Prostate gland (tissue), 2 donors: Measurements from ENCODE around the gene GDPGP1.

Experiments used
- POLR2AphosphoS5 ChIP-seq: sonication (generic); formaldehyde crosslinking; IDR thresholded peaks from one replicate; pipeline ENCODE4 v1.6.1; 2017; ENCODE audit warnings: antibody characterized with exemption
- TF ChIP-seq, protein P1 (sequence below), 4 experiments: fragments of 200-600 bp in 2 of 4; fragments of 450-650 bp in 2 of 4; sonication (generic) in 2 of 4; IDR thresholded peaks; 1 replicate in 3 of 4; 2 replicates in 1 of 4; pipeline ENCODE4 v1.5.1; 2016 to 2019; ENCODE audit warnings: antibody characterized with exemption in 4 of 4, mild to moderate bottlenecking in 2 of 4, moderate library complexity in 2 of 4

DNA sequence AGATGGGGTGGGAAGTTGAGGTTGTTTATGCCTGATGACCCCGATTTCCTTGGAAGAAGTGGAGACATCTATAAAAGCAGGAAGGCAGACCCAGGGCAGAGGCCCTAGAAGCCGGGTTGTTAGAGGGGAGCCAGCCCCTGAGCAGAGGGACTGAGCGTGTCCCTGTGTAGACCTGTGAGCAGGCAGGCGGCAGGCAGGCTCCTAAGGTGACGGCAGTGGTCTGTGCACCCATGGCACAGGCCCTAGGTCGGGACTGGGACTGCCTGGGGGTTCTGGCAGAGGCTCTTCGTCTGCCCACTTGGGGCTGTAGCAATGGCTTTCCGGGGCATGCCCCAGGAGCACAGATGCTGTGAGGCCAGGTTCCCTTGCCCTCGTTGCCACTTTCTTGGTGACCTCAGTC lies 23.0 kb upstream of the GDPGP1 start:
- no peak for TF ChIP-seq POLR2AphosphoS5
- TF ChIP-seq, protein P1, sequence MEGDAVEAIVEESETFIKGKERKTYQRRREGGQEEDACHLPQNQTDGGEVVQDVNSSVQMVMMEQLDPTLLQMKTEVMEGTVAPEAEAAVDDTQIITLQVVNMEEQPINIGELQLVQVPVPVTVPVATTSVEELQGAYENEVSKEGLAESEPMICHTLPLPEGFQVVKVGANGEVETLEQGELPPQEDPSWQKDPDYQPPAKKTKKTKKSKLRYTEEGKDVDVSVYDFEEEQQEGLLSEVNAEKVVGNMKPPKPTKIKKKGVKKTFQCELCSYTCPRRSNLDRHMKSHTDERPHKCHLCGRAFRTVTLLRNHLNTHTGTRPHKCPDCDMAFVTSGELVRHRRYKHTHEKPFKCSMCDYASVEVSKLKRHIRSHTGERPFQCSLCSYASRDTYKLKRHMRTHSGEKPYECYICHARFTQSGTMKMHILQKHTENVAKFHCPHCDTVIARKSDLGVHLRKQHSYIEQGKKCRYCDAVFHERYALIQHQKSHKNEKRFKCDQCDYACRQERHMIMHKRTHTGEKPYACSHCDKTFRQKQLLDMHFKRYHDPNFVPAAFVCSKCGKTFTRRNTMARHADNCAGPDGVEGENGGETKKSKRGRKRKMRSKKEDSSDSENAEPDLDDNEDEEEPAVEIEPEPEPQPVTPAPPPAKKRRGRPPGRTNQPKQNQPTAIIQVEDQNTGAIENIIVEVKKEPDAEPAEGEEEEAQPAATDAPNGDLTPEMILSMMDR (IDR thresholded peaks at IDR 0.05), result no peak
